GM19023 (cell line): Measurements from ENCODE around the gene ZNF385A.

Experiments used
- ATAC-seq: cut with Tn5 transposase; IDR thresholded peaks from one replicate; pipeline ENCODE4 v1.9.1; 2021; ENCODE audit warnings: mild to moderate bottlenecking, moderate library complexity; ENCODE audit not compliant: unreplicated experiment

Gene ZNF385A

GRCh38 chr12:54393743-54394142 is 9.2 kb upstream of the ZNF385A start:
- ATAC-seq: no peak

GRCh38 chr12:54393207-54393609 is 8.7 kb upstream of the ZNF385A start:
- ATAC-seq: no peak

- ATAC-seq: no peak
Observed at GRCh38 chr12:54392485-54393206, 8.1 kb upstream of the ZNF385A start.

GRCh38 chr12:54390668-54391551 is 6.4 kb upstream of the ZNF385A start:
- no peak for ATAC-seq

- no peak for ATAC-seq
Observed at GRCh38 chr12:54390176-54390667, 5.7 kb upstream of the ZNF385A start.

- no peak for ATAC-seq
Observed at GRCh38 chr12:54389607-54390175, 5.2 kb upstream of the ZNF385A start.

GRCh38 chr12:54389134-54389508 is 4.6 kb upstream of the ZNF385A start:
- no peak for ATAC-seq

GRCh38 chr12:54388237-54389133 is 4.0 kb upstream of the ZNF385A start:
- ATAC-seq: no peak

GRCh38 chr12:54387114-54387467 is 2.6 kb upstream of the ZNF385A start:
- no peak for ATAC-seq

- ATAC-seq: no peak
Observed at GRCh38 chr12:54386403-54387113, 2.0 kb upstream of the ZNF385A start.

- peak; percentile 39 for ATAC-seq
Observed at GRCh38 chr12:54385251-54385914, 850 bp upstream of the ZNF385A start.

GRCh38 chr12:54383041-54383609 is 1.4 kb downstream of the ZNF385A start:
- ATAC-seq: no peak

GRCh38 chr12:54381136-54381535 is 3.4 kb downstream of the ZNF385A start:
- ATAC-seq: no peak

GRCh38 chr12:54379398-54380201 is 4.9 kb downstream of the ZNF385A start:
- ATAC-seq: peak; percentile 79

GRCh38 chr12:54378796-54379397 is 5.6 kb downstream of the ZNF385A start:
- ATAC-seq: no peak

- ATAC-seq: no peak
Observed at GRCh38 chr12:54377797-54378515, 6.6 kb downstream of the ZNF385A start.

GRCh38 chr12:54377007-54377406 is 7.5 kb downstream of the ZNF385A start:
- no peak for ATAC-seq
